MM.1S (cell line): ENCODE measurements around the gene TTYH2.
"Not testable (repeated sequence)": the region's sequence is repeated elsewhere in the genome, so short reads cannot be mapped to it uniquely, and the experiment has no call there.

ENCODE experiments used
- EZH2 ChIP-seq: fragments of 300-600 bp; sonication (generic); optimal IDR thresholded peaks from 2 replicates; pipeline ENCODE3; 2017; ENCODE audit warnings: low read depth, mild to moderate bottlenecking, antibody characterized with exemption, low read length, mixed read lengths
- TF ChIP-seq, protein P1 (sequence below): fragments of 300-600 bp; sonication (generic); IDR thresholded peaks from 2 replicates; pipeline ENCODE4 v1.5.1; 2016; ENCODE audit warnings: antibody characterized with exemption, low read length, mixed read lengths

DNA sequence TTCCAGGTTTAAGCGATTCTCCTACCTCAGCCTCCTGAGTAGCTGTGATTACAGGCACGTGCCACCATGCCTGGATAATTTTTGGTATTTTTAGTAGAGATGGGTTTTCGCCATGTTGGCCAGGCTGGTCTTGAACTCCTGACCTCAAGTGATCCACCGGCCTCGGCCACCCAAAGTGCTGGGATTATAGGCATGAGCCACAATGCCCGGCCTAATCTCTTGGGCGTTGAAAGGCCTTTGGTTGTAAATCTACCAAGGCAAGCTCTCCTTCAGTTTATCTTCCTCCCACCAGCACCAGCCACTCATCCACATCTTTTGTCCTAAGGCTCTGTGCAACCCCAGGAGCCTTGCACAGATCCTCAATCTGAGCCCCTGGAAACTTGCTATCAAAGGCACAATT is 66.2 kb downstream of the TTYH2 start:
- TF ChIP-seq, protein P1, sequence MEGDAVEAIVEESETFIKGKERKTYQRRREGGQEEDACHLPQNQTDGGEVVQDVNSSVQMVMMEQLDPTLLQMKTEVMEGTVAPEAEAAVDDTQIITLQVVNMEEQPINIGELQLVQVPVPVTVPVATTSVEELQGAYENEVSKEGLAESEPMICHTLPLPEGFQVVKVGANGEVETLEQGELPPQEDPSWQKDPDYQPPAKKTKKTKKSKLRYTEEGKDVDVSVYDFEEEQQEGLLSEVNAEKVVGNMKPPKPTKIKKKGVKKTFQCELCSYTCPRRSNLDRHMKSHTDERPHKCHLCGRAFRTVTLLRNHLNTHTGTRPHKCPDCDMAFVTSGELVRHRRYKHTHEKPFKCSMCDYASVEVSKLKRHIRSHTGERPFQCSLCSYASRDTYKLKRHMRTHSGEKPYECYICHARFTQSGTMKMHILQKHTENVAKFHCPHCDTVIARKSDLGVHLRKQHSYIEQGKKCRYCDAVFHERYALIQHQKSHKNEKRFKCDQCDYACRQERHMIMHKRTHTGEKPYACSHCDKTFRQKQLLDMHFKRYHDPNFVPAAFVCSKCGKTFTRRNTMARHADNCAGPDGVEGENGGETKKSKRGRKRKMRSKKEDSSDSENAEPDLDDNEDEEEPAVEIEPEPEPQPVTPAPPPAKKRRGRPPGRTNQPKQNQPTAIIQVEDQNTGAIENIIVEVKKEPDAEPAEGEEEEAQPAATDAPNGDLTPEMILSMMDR = not testable (repeated sequence)
- TF ChIP-seq EZH2 = not testable (repeated sequence)
